Lower leg skin (tissue), 3 donors: ENCODE data around the gene ABCA8.

Source experiments
- POLR2A ChIP-seq, 2 donors: fragments of 450-650 bp; IDR thresholded peaks; one replicate each; pipeline ENCODE4 v1.6.1; 2016 to 2017; ENCODE audit warnings: antibody characterized with exemption in 2 of 2, mild to moderate bottlenecking in 1 of 2, moderate library complexity in 1 of 2
- TF ChIP-seq, protein P1 (sequence below), 3 donors: fragments of 450-650 bp; IDR thresholded peaks; one replicate each; pipeline ENCODE4 v1.5.1; 2016; ENCODE audit warnings: antibody characterized with exemption in 3 of 3, mild to moderate bottlenecking in 3 of 3, moderate library complexity in 2 of 3

DNA sequence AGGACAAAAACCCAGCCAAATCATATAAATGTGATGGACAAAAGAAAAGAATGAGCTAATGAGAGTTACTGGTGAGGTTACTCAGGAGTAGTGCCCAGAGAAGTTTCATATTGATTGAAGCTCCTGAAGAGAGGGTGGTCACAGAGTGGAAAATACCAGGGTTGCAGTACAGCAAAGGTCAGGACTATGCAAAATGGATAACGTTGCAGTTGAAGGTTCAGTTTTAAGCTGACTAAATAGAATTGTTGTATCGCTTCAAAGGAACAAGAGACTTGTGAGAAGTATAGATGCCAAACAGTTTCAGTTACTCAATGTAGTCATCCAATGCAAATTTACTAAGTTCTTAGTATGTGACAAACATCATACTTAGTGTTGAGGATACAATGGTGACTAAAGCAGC, 47.1 kb downstream of the ABCA8 start:
- TF ChIP-seq, protein P1, sequence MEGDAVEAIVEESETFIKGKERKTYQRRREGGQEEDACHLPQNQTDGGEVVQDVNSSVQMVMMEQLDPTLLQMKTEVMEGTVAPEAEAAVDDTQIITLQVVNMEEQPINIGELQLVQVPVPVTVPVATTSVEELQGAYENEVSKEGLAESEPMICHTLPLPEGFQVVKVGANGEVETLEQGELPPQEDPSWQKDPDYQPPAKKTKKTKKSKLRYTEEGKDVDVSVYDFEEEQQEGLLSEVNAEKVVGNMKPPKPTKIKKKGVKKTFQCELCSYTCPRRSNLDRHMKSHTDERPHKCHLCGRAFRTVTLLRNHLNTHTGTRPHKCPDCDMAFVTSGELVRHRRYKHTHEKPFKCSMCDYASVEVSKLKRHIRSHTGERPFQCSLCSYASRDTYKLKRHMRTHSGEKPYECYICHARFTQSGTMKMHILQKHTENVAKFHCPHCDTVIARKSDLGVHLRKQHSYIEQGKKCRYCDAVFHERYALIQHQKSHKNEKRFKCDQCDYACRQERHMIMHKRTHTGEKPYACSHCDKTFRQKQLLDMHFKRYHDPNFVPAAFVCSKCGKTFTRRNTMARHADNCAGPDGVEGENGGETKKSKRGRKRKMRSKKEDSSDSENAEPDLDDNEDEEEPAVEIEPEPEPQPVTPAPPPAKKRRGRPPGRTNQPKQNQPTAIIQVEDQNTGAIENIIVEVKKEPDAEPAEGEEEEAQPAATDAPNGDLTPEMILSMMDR (IDR thresholded peaks at IDR 0.05): no peak
- no peak for TF ChIP-seq POLR2A (IDR thresholded peaks at IDR 0.05)
